Stimulated activated memory B cell treated with anti-CD40 and anti-IgM and Interleukin-4, amounts not matched to agents 10 μg/mL and 1 μg/mL and 100 μg/mL, for 72 hours (primary cell): ENCODE data around the gene HLA-DPA1.

Source experiments
- ATAC-seq: fragments of 150-1000 bp; cut with Tn5 transposase; 2 replicates; pipeline ENCODE4 v1.10.0; 2021
- H3K27ac Mint-ChIP-seq: one replicate; pipeline ENCODE4 v1.8.0; 2022; ENCODE audit warnings: mild to moderate bottlenecking, mixed read lengths
- H3K27me3 Mint-ChIP-seq: one replicate; pipeline ENCODE4 v1.8.0; 2022; ENCODE audit warnings: mixed read lengths
- H3K36me3 Mint-ChIP-seq: one replicate; pipeline ENCODE4 v1.8.0; 2022; ENCODE audit warnings: mixed read lengths
- H3K4me1 Mint-ChIP-seq: one replicate; pipeline ENCODE4 v1.8.0; 2022; ENCODE audit warnings: mixed read lengths
- H3K4me3 Mint-ChIP-seq: one replicate; pipeline ENCODE4 v1.8.0; 2022; ENCODE audit warnings: mild to moderate bottlenecking, moderate library complexity, mixed read lengths
- H3K9me3 Mint-ChIP-seq: one replicate; pipeline ENCODE4 v1.8.0; 2022; ENCODE audit warnings: mixed read lengths

HLA-DPA1 gene

GRCh38 chr6:33019372-33019771, 54.1 kb downstream of the HLA-DPA1 start:
- ATAC-seq, result peak; percentile 40
- no peaks in the 10 kb centered on the region for H3K27me3 Mint-ChIP-seq
- H3K27ac Mint-ChIP-seq, result peak overlapping the region; percentile 96
- peak overlapping the region; percentile 47 for H3K4me3 Mint-ChIP-seq
- H3K36me3 Mint-ChIP-seq, result no peaks in the 10 kb centered on the region
- H3K9me3 Mint-ChIP-seq, result no peaks in the 10 kb centered on the region
- H3K4me1 Mint-ChIP-seq, result peaks cover 61% of the 10 kb centered on the region

GRCh38 chr6:33018904-33019303, 54.5 kb downstream of the HLA-DPA1 start:
- H3K4me1 Mint-ChIP-seq, result peaks cover 61% of the 10 kb centered on the region
- no peaks in the 10 kb centered on the region for H3K9me3 Mint-ChIP-seq
- H3K36me3 Mint-ChIP-seq, result no peaks in the 10 kb centered on the region
- peak overlapping the region; percentile 96 for H3K27ac Mint-ChIP-seq
- H3K4me3 Mint-ChIP-seq, result peak overlapping the region; percentile 47
- no peaks in the 10 kb centered on the region for H3K27me3 Mint-ChIP-seq
- ATAC-seq, result peak; percentile 92

GRCh38 chr6:33018418-33018817, 55.0 kb downstream of the HLA-DPA1 start:
- Mint-ChIP-seq H3K27ac (peak overlapping the region; percentile 96), H3K9me3 (no peaks in the 10 kb centered on the region), H3K36me3 (no peaks in the 10 kb centered on the region), H3K4me3 (peak overlapping the region; percentile 28), H3K4me1 (peaks cover 61% of the 10 kb centered on the region), H3K27me3 (no peaks in the 10 kb centered on the region)
- no peak for ATAC-seq

GRCh38 chr6:33017694-33018353, 55.6 kb downstream of the HLA-DPA1 start:
- peak overlapping the region; percentile 96 for H3K27ac Mint-ChIP-seq
- H3K9me3 Mint-ChIP-seq, result no peaks in the 10 kb centered on the region
- ATAC-seq, result no peak
- H3K27me3 Mint-ChIP-seq, result no peaks in the 10 kb centered on the region
- no peaks in the 10 kb centered on the region for H3K36me3 Mint-ChIP-seq
- H3K4me3 Mint-ChIP-seq, result peak overlapping the region; percentile 28
- H3K4me1 Mint-ChIP-seq, result peaks cover 61% of the 10 kb centered on the region

- H3K27ac Mint-ChIP-seq, result peak overlapping the region; percentile 96
- no peak overlapping the region for H3K4me3 Mint-ChIP-seq
These were observed 56.4 kb downstream of the HLA-DPA1 start for GRCh38 chr6:33017018-33017417.

GRCh38 chr6:33015798-33016197, 57.7 kb downstream of the HLA-DPA1 start:
- Mint-ChIP-seq H3K9me3 (no peaks in the 10 kb centered on the region), H3K27me3 (no peaks in the 10 kb centered on the region), H3K4me3 (no peak overlapping the region), H3K27ac (peak overlapping the region; percentile 96), H3K4me1 (peaks cover 62% of the 10 kb centered on the region), H3K36me3 (no peaks in the 10 kb centered on the region)
- ATAC-seq, result no peak

More at GRCh38 chr6:33017018-33017417, 56.4 kb downstream of the HLA-DPA1 start:
- Mint-ChIP-seq H3K9me3 (no peaks in the 10 kb centered on the region), H3K4me1 (peaks cover 61% of the 10 kb centered on the region), H3K36me3 (no peaks in the 10 kb centered on the region), H3K27me3 (no peaks in the 10 kb centered on the region)
- ATAC-seq, result no peak

- Mint-ChIP-seq H3K36me3 (no peaks in the 10 kb centered on the region), H3K27ac (peak overlapping the region; percentile 96), H3K4me1 (peaks cover 58% of the 10 kb centered on the region), H3K9me3 (no peaks in the 10 kb centered on the region), H3K27me3 (no peaks in the 10 kb centered on the region), H3K4me3 (peak overlapping the region; percentile 46)
- ATAC-seq, result peak; percentile 79
These were observed 58.4 kb downstream of the HLA-DPA1 start for GRCh38 chr6:33014841-33015634.
